ENCODE measurements around the gene AMPH.

The AMPH gene

GRCh38 chr7:38655833-38656774 lies 24.9 kb upstream of the AMPH start:
- H3K9me3 Mint-ChIP-seq, result no peaks in the 10 kb centered on the region
- no peak for ATAC-seq
- H3K4me1 Mint-ChIP-seq, result peaks cover 4% of the 10 kb centered on the region
- H3K27ac Mint-ChIP-seq, result no peak overlapping the region
- H3K36me3 Mint-ChIP-seq, result no peaks in the 10 kb centered on the region
- peaks cover 29% of the 10 kb centered on the region for H3K27me3 Mint-ChIP-seq
- H3K4me3 Mint-ChIP-seq, result no peak overlapping the region

DNA sequence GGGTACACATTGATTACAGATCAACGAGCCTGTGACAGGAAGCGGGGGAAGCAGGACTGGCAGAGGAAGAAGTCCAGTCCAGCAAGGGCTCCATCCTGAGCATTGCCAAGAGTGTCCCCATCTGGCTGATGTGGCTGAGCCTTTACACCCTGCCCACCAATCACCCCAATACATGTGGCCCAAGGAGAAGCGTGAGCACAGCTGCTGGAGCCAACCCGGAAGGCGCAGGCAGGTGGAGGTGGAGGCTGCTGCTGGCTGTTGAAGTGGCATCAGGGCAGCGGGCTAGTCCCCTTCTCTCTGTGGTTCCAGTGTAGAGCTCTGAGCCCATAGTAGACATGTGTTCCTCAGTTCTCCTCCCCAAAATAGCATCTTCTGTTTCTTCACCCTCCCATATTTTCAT lies 6.8 kb upstream of the AMPH start:
- H3K36me3 Mint-ChIP-seq, result no peaks in the 10 kb centered on the region
- no peak for ATAC-seq
- no peak overlapping the region for H3K4me3 Mint-ChIP-seq
- H3K9me3 Mint-ChIP-seq, result no peaks in the 10 kb centered on the region
- peaks cover 17% of the 10 kb centered on the region for H3K27me3 Mint-ChIP-seq
- no peaks in the 10 kb centered on the region for H3K4me1 Mint-ChIP-seq
- no peak overlapping the region for H3K27ac Mint-ChIP-seq

DNA sequence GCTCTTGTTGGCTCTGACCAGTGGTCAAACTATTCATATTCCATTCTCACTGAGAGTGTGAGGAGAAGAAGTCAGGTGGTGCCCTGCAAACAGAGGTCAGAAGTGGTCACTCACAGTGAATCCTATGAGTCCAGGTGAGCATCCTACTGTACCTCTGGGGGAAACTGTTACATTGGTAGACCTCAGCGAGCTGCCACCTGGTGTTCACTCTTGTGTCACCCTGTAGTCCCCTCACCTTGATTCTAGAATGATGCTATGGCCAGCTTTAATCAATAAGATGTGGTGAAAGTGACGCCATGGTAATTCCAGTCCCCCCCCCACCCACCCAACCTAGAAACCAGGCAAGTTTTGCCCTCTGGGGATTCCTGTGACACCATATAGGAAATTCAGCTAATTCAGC lies 1.2 kb upstream of the AMPH start:
- Mint-ChIP-seq H3K4me1 (no peaks in the 10 kb centered on the region), H3K27ac (no peak overlapping the region), H3K4me3 (no peak overlapping the region), H3K36me3 (no peaks in the 10 kb centered on the region), H3K27me3 (peaks cover 50% of the 10 kb centered on the region), H3K9me3 (no peaks in the 10 kb centered on the region)
- no peak for ATAC-seq

- H3K4me1 Mint-ChIP-seq, result no peaks in the 10 kb centered on the region
- H3K27ac Mint-ChIP-seq, result no peak overlapping the region
- peak overlapping the region; percentile 13 for H3K4me3 Mint-ChIP-seq
- ATAC-seq, result no peak
- peaks cover 62% of the 10 kb centered on the region for H3K27me3 Mint-ChIP-seq
- H3K9me3 Mint-ChIP-seq, result peaks cover 7% of the 10 kb centered on the region
- H3K36me3 Mint-ChIP-seq, result peaks cover 9% of the 10 kb centered on the region
These were observed 1.3 kb downstream of the AMPH start for GRCh38 chr7:38629651-38630510.

GRCh38 chr7:38628630-38629385 lies 2.4 kb downstream of the AMPH start:
- no peak overlapping the region for H3K4me3 Mint-ChIP-seq
- H3K9me3 Mint-ChIP-seq, result peaks cover 14% of the 10 kb centered on the region
- peaks cover 11% of the 10 kb centered on the region for H3K36me3 Mint-ChIP-seq
- ATAC-seq, result no peak
- no peaks in the 10 kb centered on the region for H3K4me1 Mint-ChIP-seq
- H3K27ac Mint-ChIP-seq, result no peak overlapping the region
- peaks cover 69% of the 10 kb centered on the region for H3K27me3 Mint-ChIP-seq

GRCh38 chr7:38625866-38626265 lies 5.3 kb downstream of the AMPH start:
- Mint-ChIP-seq H3K27ac (no peak overlapping the region), H3K4me3 (no peak overlapping the region), H3K9me3 (peaks cover 14% of the 10 kb centered on the region), H3K4me1 (no peaks in the 10 kb centered on the region), H3K27me3 (peaks cover 46% of the 10 kb centered on the region), H3K36me3 (peaks cover 11% of the 10 kb centered on the region)
- no peak for ATAC-seq

DNA sequence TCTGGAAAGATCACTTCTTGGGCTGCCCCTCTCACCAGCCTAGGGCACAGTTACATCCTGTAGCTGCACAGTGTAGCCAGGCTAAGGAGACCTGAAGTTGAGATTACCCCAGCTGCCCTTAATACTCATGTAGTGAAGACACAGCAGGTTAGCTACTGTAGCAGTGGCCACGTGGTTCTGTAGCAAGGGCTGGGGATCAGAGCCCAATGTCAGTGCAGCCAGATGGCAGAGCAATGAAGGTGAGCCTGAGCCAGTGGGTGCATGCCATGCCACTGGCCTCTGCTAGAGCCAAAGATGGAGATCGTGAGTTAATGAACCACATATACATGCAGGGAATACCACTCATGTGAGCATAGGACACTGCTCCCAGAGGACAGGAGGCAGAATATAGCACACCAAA lies 15.5 kb downstream of the AMPH start:
- peak; percentile 15 for ATAC-seq
- H3K27ac Mint-ChIP-seq, result no peak overlapping the region
- H3K4me3 Mint-ChIP-seq, result no peak overlapping the region
- H3K27me3 Mint-ChIP-seq, result no peaks in the 10 kb centered on the region
- no peaks in the 10 kb centered on the region for H3K36me3 Mint-ChIP-seq
- no peaks in the 10 kb centered on the region for H3K4me1 Mint-ChIP-seq
- no peaks in the 10 kb centered on the region for H3K9me3 Mint-ChIP-seq

DNA sequence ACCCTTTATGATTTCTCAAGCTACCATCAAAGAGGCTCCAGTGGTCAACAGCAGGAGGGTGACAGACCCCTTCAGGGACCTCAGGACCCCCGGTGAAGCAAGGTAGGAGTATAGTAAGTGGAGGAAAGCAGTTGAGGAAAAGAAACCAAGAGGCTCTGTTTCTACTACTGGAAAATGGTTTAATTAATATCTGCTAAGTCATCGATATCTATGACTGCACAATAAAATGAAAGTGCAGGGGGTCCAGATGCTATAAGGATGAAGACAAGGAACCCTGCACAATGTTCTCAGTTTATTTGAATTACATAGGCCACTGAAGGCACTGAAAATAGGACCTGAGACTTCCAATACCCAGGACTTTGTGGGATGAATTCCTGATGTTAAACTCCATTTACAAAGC lies 23.7 kb downstream of the AMPH start:
- peaks cover 38% of the 10 kb centered on the region for H3K27me3 Mint-ChIP-seq
- H3K36me3 Mint-ChIP-seq, result no peaks in the 10 kb centered on the region
- no peaks in the 10 kb centered on the region for H3K4me1 Mint-ChIP-seq
- no peak for ATAC-seq
- H3K4me3 Mint-ChIP-seq, result no peak overlapping the region
- H3K9me3 Mint-ChIP-seq, result no peaks in the 10 kb centered on the region
- H3K27ac Mint-ChIP-seq, result no peak overlapping the region

GRCh38 chr7:38600741-38601140 lies 30.4 kb downstream of the AMPH start:
- no peaks in the 10 kb centered on the region for H3K36me3 Mint-ChIP-seq
- no peaks in the 10 kb centered on the region for H3K4me1 Mint-ChIP-seq
- H3K27ac Mint-ChIP-seq, result no peak overlapping the region
- H3K9me3 Mint-ChIP-seq, result no peaks in the 10 kb centered on the region
- H3K27me3 Mint-ChIP-seq, result peaks cover 17% of the 10 kb centered on the region
- no peak for ATAC-seq
- H3K4me3 Mint-ChIP-seq, result no peak overlapping the region

GRCh38 chr7:38594949-38595348 lies 36.2 kb downstream of the AMPH start:
- no peak overlapping the region for H3K4me3 Mint-ChIP-seq
- H3K36me3 Mint-ChIP-seq, result no peaks in the 10 kb centered on the region
- no peak overlapping the region for H3K27ac Mint-ChIP-seq
- H3K9me3 Mint-ChIP-seq, result no peaks in the 10 kb centered on the region
- H3K4me1 Mint-ChIP-seq, result no peaks in the 10 kb centered on the region
- no peak for ATAC-seq
- H3K27me3 Mint-ChIP-seq, result no peaks in the 10 kb centered on the region

DNA sequence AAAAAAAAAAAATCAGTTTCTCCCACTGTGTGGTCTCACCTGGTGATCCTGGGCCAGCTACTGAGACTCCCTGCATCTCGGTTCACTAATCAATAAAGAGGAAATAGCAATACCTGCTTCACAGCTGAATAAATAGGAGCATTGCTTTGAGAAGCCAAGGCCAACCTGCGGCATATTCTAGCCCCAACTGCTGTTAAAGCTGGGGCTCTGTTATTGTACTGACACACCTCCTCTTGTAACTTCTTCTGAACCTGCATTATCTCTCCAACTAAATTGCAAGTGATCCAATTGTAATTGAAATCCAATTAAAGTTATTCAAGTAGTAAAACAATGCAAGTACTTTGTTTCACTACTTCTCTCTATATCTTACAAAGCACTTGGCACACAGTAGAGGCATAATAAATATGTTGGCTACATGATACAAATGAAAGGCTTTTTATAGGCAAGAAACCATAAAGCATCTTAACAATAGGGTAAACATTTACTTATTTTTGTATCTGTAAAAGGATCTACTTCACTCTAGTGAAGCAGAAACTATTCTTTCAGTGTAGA lies 38.4 kb downstream of the AMPH start:
- no peak overlapping the region for H3K4me3 Mint-ChIP-seq
- H3K4me1 Mint-ChIP-seq, result no peaks in the 10 kb centered on the region
- H3K27ac Mint-ChIP-seq, result no peak overlapping the region
- no peak for ATAC-seq
- no peaks in the 10 kb centered on the region for H3K36me3 Mint-ChIP-seq
- no peaks in the 10 kb centered on the region for H3K27me3 Mint-ChIP-seq
- no peaks in the 10 kb centered on the region for H3K9me3 Mint-ChIP-seq

GRCh38 chr7:38585572-38586354 lies 45.4 kb downstream of the AMPH start:
- H3K4me1 Mint-ChIP-seq, result no peaks in the 10 kb centered on the region
- no peak overlapping the region for H3K27ac Mint-ChIP-seq
- no peak overlapping the region for H3K4me3 Mint-ChIP-seq
- ATAC-seq, result no peak
- no peaks in the 10 kb centered on the region for H3K36me3 Mint-ChIP-seq
- no peaks in the 10 kb centered on the region for H3K9me3 Mint-ChIP-seq
- H3K27me3 Mint-ChIP-seq, result peaks cover 14% of the 10 kb centered on the region

DNA sequence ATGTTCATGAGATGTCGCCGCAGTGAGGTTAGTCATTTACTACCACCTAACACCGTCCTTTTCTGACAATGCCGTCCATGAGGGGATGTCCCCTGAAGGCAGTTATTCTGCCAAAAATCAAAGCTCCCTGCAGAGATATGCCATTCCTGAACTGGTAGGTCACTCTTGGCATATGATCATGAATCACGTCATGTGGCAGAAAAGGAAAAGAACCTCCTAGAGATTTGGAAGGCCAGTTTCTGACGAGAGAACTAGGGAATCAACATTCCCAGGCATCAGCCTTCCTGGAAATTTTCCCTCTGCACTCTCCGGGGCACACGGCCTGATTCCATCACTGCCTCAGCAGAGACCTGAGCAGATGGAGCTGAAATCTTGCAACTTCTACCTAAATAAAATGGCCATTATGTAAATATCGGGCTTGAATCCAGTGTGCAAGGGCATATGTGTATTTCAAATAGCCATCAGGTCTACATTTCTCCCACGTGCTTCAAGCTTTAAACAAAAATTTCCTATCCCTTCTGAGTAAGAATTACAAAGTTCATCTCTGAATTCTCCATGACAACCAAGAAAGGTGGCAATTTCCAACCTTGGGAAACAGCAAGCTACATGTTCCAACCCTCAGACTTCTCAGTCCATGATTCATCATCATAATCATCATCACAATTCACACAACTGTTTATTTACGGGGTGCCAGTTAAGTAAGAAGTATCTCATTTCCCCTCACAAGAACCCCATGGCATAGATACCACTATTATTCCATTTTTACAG lies 46.5 kb downstream of the AMPH start:
- ATAC-seq, result no peak
- H3K36me3 Mint-ChIP-seq, result no peaks in the 10 kb centered on the region
- no peaks in the 10 kb centered on the region for H3K4me1 Mint-ChIP-seq

GRCh38 chr7:38580485-38580884 lies 50.7 kb downstream of the AMPH start:
- no peaks in the 10 kb centered on the region for H3K4me1 Mint-ChIP-seq
- H3K27me3 Mint-ChIP-seq, result peaks cover 23% of the 10 kb centered on the region
- no peaks in the 10 kb centered on the region for H3K36me3 Mint-ChIP-seq
- ATAC-seq, result no peak
- no peak overlapping the region for H3K27ac Mint-ChIP-seq
- H3K9me3 Mint-ChIP-seq, result peaks cover 7% of the 10 kb centered on the region
- no peak overlapping the region for H3K4me3 Mint-ChIP-seq

More for the DNA sequence above, 46.5 kb downstream of the AMPH start:
- Mint-ChIP-seq H3K4me3 (no peak overlapping the region), H3K9me3 (no peaks in the 10 kb centered on the region), H3K27me3 (peaks cover 14% of the 10 kb centered on the region), H3K27ac (no peak overlapping the region)
